Osteoblast (primary cell): ENCODE results near the gene ARHGAP42. TPM values are rescaled to one million over a fixed set of nuclear protein-coding genes. Genes with fewer than 3 reads are reported as not detected.

Experiments
- DNase-seq: peaks from one replicate; pipeline ENCODE4 v3.0.0; 2011; ENCODE audit warnings: low spot score, mixed read lengths; ENCODE audit not compliant: insufficient read length; ENCODE audit errors: missing footprints
- H2AFZ ChIP-seq: 2 replicates; pipeline ENCODE4 v1.6.0; 2011; ENCODE audit warnings: mild to moderate bottlenecking, low read length
- H3K27ac ChIP-seq: 2 replicates; pipeline ENCODE4 v1.5.1; 2011; ENCODE audit warnings: mild to moderate bottlenecking, low read depth, low read length, moderate library complexity
- H3K27me3 ChIP-seq: 2 replicates; pipeline ENCODE4 v1.6.0; 2012; ENCODE audit warnings: mild to moderate bottlenecking, control low read depth, inconsistent platforms, low read length, moderate library complexity; ENCODE audit not compliant: insufficient read depth
- H3K36me3 ChIP-seq: 2 replicates; pipeline ENCODE4 v1.5.1; 2011; ENCODE audit warnings: mild to moderate bottlenecking, low read length, control low read depth, moderate library complexity; ENCODE audit not compliant: insufficient read depth
- H3K4me1 ChIP-seq: 2 replicates; pipeline ENCODE4 v1.5.1; 2011; ENCODE audit warnings: mild to moderate bottlenecking, low read length, control low read depth, moderate library complexity; ENCODE audit not compliant: insufficient read depth
- H3K4me2 ChIP-seq: 2 replicates; pipeline ENCODE4 v1.6.0; 2011; ENCODE audit warnings: mild to moderate bottlenecking, low read length; ENCODE audit not compliant: insufficient read depth
- H3K4me3 ChIP-seq: fragments of 200-600 bp; sonication (generic); 3 replicates; pipeline ENCODE4 v1.5.1; 2012; ENCODE audit warnings: mild to moderate bottlenecking, low read length, inconsistent platforms; ENCODE audit not compliant: insufficient read depth
- H3K79me2 ChIP-seq: 2 replicates; pipeline ENCODE4 v1.6.0; 2012; ENCODE audit warnings: mild to moderate bottlenecking, low read length, control low read depth, inconsistent platforms; ENCODE audit not compliant: insufficient read depth
- H3K9me3 ChIP-seq: 2 replicates; pipeline ENCODE4 v1.5.1; 2011; ENCODE audit warnings: low read depth, low read length, control low read depth
- H4K20me1 ChIP-seq: 2 replicates; pipeline ENCODE4 v1.6.0; 2012; ENCODE audit warnings: mild to moderate bottlenecking, low read length, control low read depth; ENCODE audit not compliant: insufficient read depth
- CTCF ChIP-seq: IDR thresholded peaks from 2 replicates; pipeline ENCODE4 v1.5.1; 2011; ENCODE audit warnings: mild to moderate bottlenecking, low read depth, low read length, moderate library complexity; ENCODE audit errors: extremely low read depth
- total RNA-seq: library from RNA; depleted of rRNA; stranded (reverse); fragments of >200 nt; gene quantifications from 2 replicates; pipeline ENCODE4 v1.2.3, GENCODE V29; 2012

ARHGAP42 gene
- total RNA-seq, 1 donor: 9.4 TPM

- Histone ChIP-seq H4K20me1 (no peaks in the 10 kb centered on the region), H3K4me3 (no peak overlapping the region), H3K79me2 (no peaks in the 10 kb centered on the region), H3K27me3 (no peaks in the 10 kb centered on the region), H3K27ac (no peak overlapping the region), H3K36me3 (no peaks in the 10 kb centered on the region), H3K4me1 (no peaks in the 10 kb centered on the region), H3K4me2 (no peak overlapping the region), H2AFZ (no peak overlapping the region), H3K9me3 (no peaks in the 10 kb centered on the region)
- no peak for TF ChIP-seq CTCF
- no peak for DNase-seq
These were observed 262.4 kb downstream of the ARHGAP42 start for GRCh38 chr11:100949443-100949842.

GRCh38 chr11:100955318-100955717 lies 268.2 kb downstream of the ARHGAP42 start:
- Histone ChIP-seq H3K79me2 (no peaks in the 10 kb centered on the region), H3K4me3 (no peak overlapping the region), H3K4me2 (no peak overlapping the region), H4K20me1 (no peaks in the 10 kb centered on the region), H3K9me3 (no peaks in the 10 kb centered on the region), H3K4me1 (no peaks in the 10 kb centered on the region), H3K36me3 (no peaks in the 10 kb centered on the region), H3K27ac (no peak overlapping the region), H2AFZ (no peak overlapping the region), H3K27me3 (no peaks in the 10 kb centered on the region)
- TF ChIP-seq CTCF: no peak
- no peak for DNase-seq

GRCh38 chr11:100956351-100956750 lies 269.3 kb downstream of the ARHGAP42 start:
- no peaks in the 10 kb centered on the region for H3K27me3 ChIP-seq
- DNase-seq: no peak
- no peaks in the 10 kb centered on the region for H3K79me2 ChIP-seq
- no peak for TF ChIP-seq CTCF
- no peak overlapping the region for H3K4me3 ChIP-seq
- no peaks in the 10 kb centered on the region for H3K4me1 ChIP-seq
- no peak overlapping the region for H3K27ac ChIP-seq
- no peaks in the 10 kb centered on the region for H3K9me3 ChIP-seq
- H3K4me2 ChIP-seq: no peak overlapping the region
- no peak overlapping the region for H2AFZ ChIP-seq
- no peaks in the 10 kb centered on the region for H3K36me3 ChIP-seq
- H4K20me1 ChIP-seq: no peaks in the 10 kb centered on the region

- Histone ChIP-seq H3K4me3 (no peak overlapping the region), H3K79me2 (no peaks in the 10 kb centered on the region), H3K27ac (no peak overlapping the region), H2AFZ (no peak overlapping the region), H3K9me3 (no peaks in the 10 kb centered on the region), H3K36me3 (no peaks in the 10 kb centered on the region), H4K20me1 (no peaks in the 10 kb centered on the region), H3K4me1 (no peaks in the 10 kb centered on the region), H3K4me2 (no peak overlapping the region), H3K27me3 (no peaks in the 10 kb centered on the region)
- no peak for TF ChIP-seq CTCF
- no peak for DNase-seq
These were observed 270.4 kb downstream of the ARHGAP42 start for GRCh38 chr11:100957499-100957898.
